Measurements from ENCODE around the gene GAB1.
A peak's percentile ranks its signal among the peaks of the same experiment; 100 is the strongest.

The GAB1 gene

GRCh38 chr4:143391895-143392294 lies 55.2 kb downstream of the GAB1 start:
- H3K27me3 ChIP-seq, result no peaks in the 10 kb centered on the region
- TF ChIP-seq Cebpa-rat (IDR thresholded peaks at IDR 0.05), result no peak
- no peaks in the 10 kb centered on the region for H3K9me3 ChIP-seq
- peaks cover 84% of the 10 kb centered on the region for H3K4me1 ChIP-seq
- peak overlapping the region; percentile 97 for H3K27ac ChIP-seq
- peak overlapping the region; percentile 94 for H3K9ac ChIP-seq
- H4K20me1 ChIP-seq, result no peaks in the 10 kb centered on the region
- H3K36me3 ChIP-seq, result peaks cover 25% of the 10 kb centered on the region
- peak overlapping the region; percentile 70 for H3K4me3 ChIP-seq
- H3K4me2 ChIP-seq, result peak overlapping the region; percentile 77

- Histone ChIP-seq H3K9ac (peak overlapping the region; percentile 94), H3K27ac (peak overlapping the region; percentile 97), H3K36me3 (peaks cover 23% of the 10 kb centered on the region), H3K9me3 (no peaks in the 10 kb centered on the region), H3K4me2 (peak overlapping the region; percentile 77), H3K4me3 (peak overlapping the region; percentile 70), H3K4me1 (peaks cover 84% of the 10 kb centered on the region), H4K20me1 (no peaks in the 10 kb centered on the region), H3K27me3 (no peaks in the 10 kb centered on the region)
- no peak for TF ChIP-seq Cebpa-rat (IDR thresholded peaks at IDR 0.05)
Observed at GRCh38 chr4:143393195-143393594, 56.5 kb downstream of the GAB1 start.

GRCh38 chr4:143394739-143395453 lies 58.2 kb downstream of the GAB1 start:
- peak overlapping the region; percentile 97 for H3K27ac ChIP-seq
- H3K27me3 ChIP-seq, result no peaks in the 10 kb centered on the region
- no peak for TF ChIP-seq Cebpa-rat (IDR thresholded peaks at IDR 0.05)
- peaks cover 84% of the 10 kb centered on the region for H3K4me1 ChIP-seq
- H3K9ac ChIP-seq, result peak overlapping the region; percentile 94
- H3K9me3 ChIP-seq, result no peaks in the 10 kb centered on the region
- peak overlapping the region; percentile 70 for H3K4me3 ChIP-seq
- no peaks in the 10 kb centered on the region for H4K20me1 ChIP-seq
- H3K4me2 ChIP-seq, result peak overlapping the region; percentile 77
- H3K36me3 ChIP-seq, result peaks cover 29% of the 10 kb centered on the region

- Histone ChIP-seq H3K9me3 (no peaks in the 10 kb centered on the region), H3K4me3 (peak overlapping the region; percentile 34; the same call in 1 of the 2 replicates), H3K27me3 (no peaks in the 10 kb centered on the region), H3K27ac (peak overlapping the region; percentile 97), H3K36me3 (peaks cover 33% of the 10 kb centered on the region), H3K4me2 (peak overlapping the region; percentile 77), H4K20me1 (no peaks in the 10 kb centered on the region), H3K4me1 (peaks cover 88% of the 10 kb centered on the region), H3K9ac (peak overlapping the region; percentile 47; the same call in 1 of the 2 replicates)
- no peak for TF ChIP-seq Cebpa-rat (IDR thresholded peaks at IDR 0.05)
Observed at GRCh38 chr4:143396695-143397094, 60.0 kb downstream of the GAB1 start.

GRCh38 chr4:143397335-143397734 lies 60.7 kb downstream of the GAB1 start:
- H3K4me3 ChIP-seq, result no peak overlapping the region
- H4K20me1 ChIP-seq, result no peaks in the 10 kb centered on the region
- no peak for TF ChIP-seq Cebpa-rat (IDR thresholded peaks at IDR 0.05)
- 0 out of 2 replicates have a peak overlapping the region, but pooled peaks have one; percentile 9 for H3K9ac ChIP-seq
- peak overlapping the region; percentile 97; the same call in 1 of the 2 replicates for H3K27ac ChIP-seq
- peak overlapping the region; percentile 77 for H3K4me2 ChIP-seq
- H3K27me3 ChIP-seq, result no peaks in the 10 kb centered on the region
- no peaks in the 10 kb centered on the region for H3K9me3 ChIP-seq
- H3K36me3 ChIP-seq, result peaks cover 33% of the 10 kb centered on the region
- peaks cover 95% of the 10 kb centered on the region for H3K4me1 ChIP-seq

- H3K27me3 ChIP-seq, result no peaks in the 10 kb centered on the region
- no peaks in the 10 kb centered on the region for H4K20me1 ChIP-seq
- H3K4me3 ChIP-seq, result no peak overlapping the region
- no peaks in the 10 kb centered on the region for H3K9me3 ChIP-seq
- peaks cover 33% of the 10 kb centered on the region for H3K36me3 ChIP-seq
- H3K27ac ChIP-seq, result peak overlapping the region; percentile 97; the same call in 1 of the 2 replicates
- peak overlapping the region; percentile 77 for H3K4me2 ChIP-seq
- 0 out of 2 replicates have a peak overlapping the region, but pooled peaks have one; percentile 9 for H3K9ac ChIP-seq
- TF ChIP-seq Cebpa-rat (IDR thresholded peaks at IDR 0.05), result no peak
- H3K4me1 ChIP-seq, result peaks cover 100% of the 10 kb centered on the region
Observed at GRCh38 chr4:143397887-143398286, 61.2 kb downstream of the GAB1 start.

- H3K9ac ChIP-seq, result no peak overlapping the region
- peak overlapping the region; percentile 77 for H3K4me2 ChIP-seq
- no peaks in the 10 kb centered on the region for H3K27me3 ChIP-seq
- no peak overlapping the region for H3K4me3 ChIP-seq
- peaks cover 100% of the 10 kb centered on the region for H3K4me1 ChIP-seq
- peak overlapping the region; percentile 97; the same call in 1 of the 2 replicates for H3K27ac ChIP-seq
- H4K20me1 ChIP-seq, result no peaks in the 10 kb centered on the region
- peaks cover 33% of the 10 kb centered on the region for H3K36me3 ChIP-seq
- no peaks in the 10 kb centered on the region for H3K9me3 ChIP-seq
- no peak for TF ChIP-seq Cebpa-rat (IDR thresholded peaks at IDR 0.05)
Observed at GRCh38 chr4:143399113-143399949, 62.7 kb downstream of the GAB1 start.

GRCh38 chr4:143400082-143400481 lies 63.4 kb downstream of the GAB1 start:
- Histone ChIP-seq H4K20me1 (no peaks in the 10 kb centered on the region), H3K27me3 (no peaks in the 10 kb centered on the region), H3K9ac (no peak overlapping the region), H3K9me3 (no peaks in the 10 kb centered on the region), H3K36me3 (peaks cover 29% of the 10 kb centered on the region), H3K27ac (peak overlapping the region; percentile 92), H3K4me3 (no peak overlapping the region), H3K4me2 (peak overlapping the region; percentile 77), H3K4me1 (peaks cover 100% of the 10 kb centered on the region)
- TF ChIP-seq Cebpa-rat (IDR thresholded peaks at IDR 0.05), result no peak

- Histone ChIP-seq H3K4me3 (peak overlapping the region; percentile 55), H3K9me3 (no peaks in the 10 kb centered on the region), H4K20me1 (no peaks in the 10 kb centered on the region), H3K4me2 (peak overlapping the region; percentile 91), H3K27ac (peak overlapping the region; percentile 92), H3K9ac (peak overlapping the region; percentile 78), H3K27me3 (no peaks in the 10 kb centered on the region), H3K4me1 (peaks cover 100% of the 10 kb centered on the region), H3K36me3 (0 out of 2 replicates have a peak, but pooled peaks cover 10% of the 10 kb centered on the region)
- TF ChIP-seq Cebpa-rat (IDR thresholded peaks at IDR 0.05), result no peak
Observed at GRCh38 chr4:143402776-143403552, 66.3 kb downstream of the GAB1 start.

Data from BLaER1 (cell line).